Upper lobe of left lung (tissue), 6 donors: Measurements from ENCODE around the gene DPPA5. TPM values are rescaled to one million over a fixed set of nuclear protein-coding genes. Genes with fewer than 3 reads are reported as not detected.

Source experiments
- ATAC-seq, 2 donors: fragments of 200-7000 bp; cut with Tn5 transposase; one replicate each; pipeline ENCODE4 v1.9.1; 2022; ENCODE audit warnings: mild to moderate bottlenecking in 2 of 2, moderate library complexity in 2 of 2; ENCODE audit not compliant: low FRiP score in 2 of 2
- DNase-seq, 2 donors: peaks; one replicate each; pipeline ENCODE4 v3.0.0-alpha.2; 2019 to 2020
- H3K27ac ChIP-seq, 4 donors: fragments of 200-600 bp; sonication (generic); one replicate each; pipeline ENCODE4 v1.5.1; 2016 to 2019
- H3K27me3 ChIP-seq, 4 donors: fragments of 200-600 bp; sonication (generic); one replicate each; pipeline ENCODE4 v1.5.1; 2017 to 2019
- H3K36me3 ChIP-seq, 4 donors: fragments of 200-600 bp; sonication (generic); one replicate each; pipeline ENCODE4 v1.5.1; 2016 to 2019
- H3K4me1 ChIP-seq, 4 donors: fragments of 200-600 bp; sonication (generic); one replicate each; pipeline ENCODE4 v1.5.1; 2018 to 2019
- H3K4me3 ChIP-seq, 4 donors: fragments of 200-600 bp; sonication (generic); one replicate each; pipeline ENCODE4 v1.5.1; 2017 to 2019; ENCODE audit warnings: mild to moderate bottlenecking in 2 of 4, moderate library complexity in 1 of 4
- H3K9me3 ChIP-seq, 4 donors: fragments of 200-600 bp; sonication (generic); one replicate each; pipeline ENCODE4 v1.5.1; 2018 to 2019
- EP300 ChIP-seq, 4 donors: sonication (generic); formaldehyde crosslinking; IDR thresholded peaks; one replicate each; pipeline ENCODE4 v1.5.1; 2017; ENCODE audit warnings: antibody characterized with exemption in 4 of 4, control low read depth in 2 of 4
- POLR2A ChIP-seq, 4 donors: fragments of 450-650 bp; IDR thresholded peaks; one replicate each; pipeline ENCODE4 v1.5.1; 2016 to 2017; ENCODE audit warnings: antibody characterized with exemption in 4 of 4, mild to moderate bottlenecking in 2 of 4
- POLR2AphosphoS5 ChIP-seq, 2 donors: sonication (generic); formaldehyde crosslinking; IDR thresholded peaks; one replicate each; pipeline ENCODE4 v1.5.1; 2017; ENCODE audit warnings: antibody characterized with exemption in 2 of 2
- WGBS, 2 donors: methylation state at CpG; one replicate each; pipeline ENCODE4 v1.1.5; 2017 to 2018; 5-methylcytosine and 5-hydroxymethylcytosine counted together
- total RNA-seq, 6 donors: library from RNA; depleted of rRNA in 4 of 6; stranded (reverse); fragments of >200 nt in 4 of 6; gene quantifications; one replicate each; pipeline versions ENCODE4 v1.1.0 to v1.2.1, GENCODE V29; 2016 to 2021
- TF ChIP-seq, protein P1 (sequence below), 6 experiments: fragments of 450-650 bp in 4 of 6; fragments of 200-600 bp in 2 of 6; sonication (generic) in 2 of 6; IDR thresholded peaks; one replicate each; pipeline ENCODE4 v1.5.1; 2016 to 2019; ENCODE audit warnings: antibody characterized with exemption in 6 of 6
- donor health status: DM: no; HTN: no; CAD: no; lungs with moderate emphysema.
- donor health status: DM: no; HTN: yes; CAD: no; lungs with severe emphysema.

The DPPA5 gene
- total RNA-seq, 6 donors from 2014 or later, result not detected

- no peaks in the 10 kb centered on the region for H3K36me3 ChIP-seq
Observed at GRCh38 chr6:73340048-73340447, 14.0 kb downstream of the DPPA5 start.

DNA sequence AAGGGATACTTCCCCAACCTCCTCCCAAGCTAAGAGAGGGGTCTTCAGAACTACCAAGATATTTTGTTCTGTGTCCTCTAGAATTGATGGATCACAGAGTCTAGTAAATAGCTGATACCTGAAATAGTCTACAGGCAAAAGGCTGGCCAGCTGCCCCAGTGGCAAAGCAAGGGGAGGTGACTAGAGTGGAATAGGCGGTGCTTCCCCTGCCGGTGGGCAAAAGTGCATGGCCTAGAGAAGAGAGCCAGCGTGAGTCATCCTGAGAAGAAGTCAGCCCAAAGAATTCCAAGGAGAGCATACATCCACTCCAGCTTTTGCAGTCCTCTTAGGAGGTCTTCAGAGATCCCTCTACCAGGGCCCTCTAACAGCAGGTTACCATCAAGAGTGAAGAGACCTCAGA is 14.7 kb downstream of the DPPA5 start:
- ATAC-seq (peak in 1 of 2 donors; percentile 53), DNase-seq (no peak)
- Histone ChIP-seq H3K27ac (no peak overlapping the region), H3K4me3 (no peak overlapping the region), H3K4me1 (no peaks in the 10 kb centered on the region), H3K27me3 (no peaks in the 10 kb centered on the region), H3K36me3 (no peaks in the 10 kb centered on the region), H3K9me3 (no peaks in the 10 kb centered on the region)
- WGBS, 2 donors, result 56 to 76% methylated on average over 3 of the region's 3 CpGs
- TF ChIP-seq, protein P1, sequence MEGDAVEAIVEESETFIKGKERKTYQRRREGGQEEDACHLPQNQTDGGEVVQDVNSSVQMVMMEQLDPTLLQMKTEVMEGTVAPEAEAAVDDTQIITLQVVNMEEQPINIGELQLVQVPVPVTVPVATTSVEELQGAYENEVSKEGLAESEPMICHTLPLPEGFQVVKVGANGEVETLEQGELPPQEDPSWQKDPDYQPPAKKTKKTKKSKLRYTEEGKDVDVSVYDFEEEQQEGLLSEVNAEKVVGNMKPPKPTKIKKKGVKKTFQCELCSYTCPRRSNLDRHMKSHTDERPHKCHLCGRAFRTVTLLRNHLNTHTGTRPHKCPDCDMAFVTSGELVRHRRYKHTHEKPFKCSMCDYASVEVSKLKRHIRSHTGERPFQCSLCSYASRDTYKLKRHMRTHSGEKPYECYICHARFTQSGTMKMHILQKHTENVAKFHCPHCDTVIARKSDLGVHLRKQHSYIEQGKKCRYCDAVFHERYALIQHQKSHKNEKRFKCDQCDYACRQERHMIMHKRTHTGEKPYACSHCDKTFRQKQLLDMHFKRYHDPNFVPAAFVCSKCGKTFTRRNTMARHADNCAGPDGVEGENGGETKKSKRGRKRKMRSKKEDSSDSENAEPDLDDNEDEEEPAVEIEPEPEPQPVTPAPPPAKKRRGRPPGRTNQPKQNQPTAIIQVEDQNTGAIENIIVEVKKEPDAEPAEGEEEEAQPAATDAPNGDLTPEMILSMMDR (IDR thresholded peaks at IDR 0.05), result no peak
- TF ChIP-seq EP300 (IDR thresholded peaks at IDR 0.05), result no peak
- TF ChIP-seq POLR2AphosphoS5 (IDR thresholded peaks at IDR 0.05), result no peak
- no peak for TF ChIP-seq POLR2A (IDR thresholded peaks at IDR 0.05)

More at GRCh38 chr6:73340048-73340447, 14.0 kb downstream of the DPPA5 start:
- no peak for DNase-seq
- TF ChIP-seq, protein P1 (IDR thresholded peaks at IDR 0.05), result no peak
- TF ChIP-seq EP300 (IDR thresholded peaks at IDR 0.05), result no peak
- TF ChIP-seq POLR2A (IDR thresholded peaks at IDR 0.05), result no peak
- Histone ChIP-seq H3K27ac (no peak overlapping the region), H3K4me3 (no peak overlapping the region), H3K9me3 (no peaks in the 10 kb centered on the region), H3K4me1 (no peaks in the 10 kb centered on the region), H3K27me3 (no peaks in the 10 kb centered on the region)
- WGBS, 2 donors, result 57 to 81% methylated on average over 2 of the region's 2 CpGs
- ATAC-seq, result no peak

GRCh38 chr6:73329201-73329600 is 24.9 kb downstream of the DPPA5 start:
- TF ChIP-seq POLR2A (IDR thresholded peaks at IDR 0.05) (no peak), POLR2AphosphoS5 (IDR thresholded peaks at IDR 0.05) (no peak), EP300 (IDR thresholded peaks at IDR 0.05) (no peak)
- TF ChIP-seq, protein P1 (IDR thresholded peaks at IDR 0.05), result no peak
- Histone ChIP-seq H3K4me3 (no peak overlapping the region), H3K4me1 (no peaks in the 10 kb centered on the region), H3K27me3 (no peaks in the 10 kb centered on the region), H3K36me3 (no peaks in the 10 kb centered on the region), H3K9me3 (no peaks in the 10 kb centered on the region), H3K27ac (no peak overlapping the region)
- ATAC-seq (no peak), DNase-seq (no peak)
- 54 to 64% methylated on average over 3 of the region's 3 CpGs for WGBS, 2 donors

DNA sequence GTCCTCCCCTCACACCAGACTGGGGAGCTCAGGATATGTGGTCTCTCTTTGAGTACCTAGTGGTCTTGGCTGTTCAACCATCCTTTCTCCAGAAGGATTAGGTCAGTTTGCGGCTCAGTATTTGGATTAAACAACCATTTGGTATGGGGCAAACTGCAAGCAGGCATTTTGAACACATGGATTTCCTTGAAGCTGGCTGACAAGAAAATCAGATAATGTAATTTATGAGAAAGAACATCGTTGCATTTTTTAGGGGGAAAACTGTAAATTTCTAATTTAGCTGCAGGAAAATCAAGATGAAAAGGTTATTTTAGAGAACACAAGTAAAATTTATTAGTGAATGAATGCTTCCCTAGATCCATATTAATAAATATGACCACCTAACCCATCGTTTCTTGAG is 25.3 kb downstream of the DPPA5 start:
- no peaks in the 10 kb centered on the region for H3K36me3 ChIP-seq
- 60 to 61% methylated on average over 3 of the region's 3 CpGs for WGBS, 2 donors
- TF ChIP-seq POLR2A (IDR thresholded peaks at IDR 0.05) (no peak), POLR2AphosphoS5 (IDR thresholded peaks at IDR 0.05) (no peak), EP300 (IDR thresholded peaks at IDR 0.05) (no peak)
- TF ChIP-seq, protein P1 (IDR thresholded peaks at IDR 0.05), result no peak
- H3K4me1 ChIP-seq, result no peaks in the 10 kb centered on the region
- H3K27me3 ChIP-seq, result no peaks in the 10 kb centered on the region
- H3K27ac ChIP-seq, result no peak overlapping the region
- no peaks in the 10 kb centered on the region for H3K9me3 ChIP-seq
- ATAC-seq (no peak), DNase-seq (no peak)
- H3K4me3 ChIP-seq, result no peak overlapping the region

DNA sequence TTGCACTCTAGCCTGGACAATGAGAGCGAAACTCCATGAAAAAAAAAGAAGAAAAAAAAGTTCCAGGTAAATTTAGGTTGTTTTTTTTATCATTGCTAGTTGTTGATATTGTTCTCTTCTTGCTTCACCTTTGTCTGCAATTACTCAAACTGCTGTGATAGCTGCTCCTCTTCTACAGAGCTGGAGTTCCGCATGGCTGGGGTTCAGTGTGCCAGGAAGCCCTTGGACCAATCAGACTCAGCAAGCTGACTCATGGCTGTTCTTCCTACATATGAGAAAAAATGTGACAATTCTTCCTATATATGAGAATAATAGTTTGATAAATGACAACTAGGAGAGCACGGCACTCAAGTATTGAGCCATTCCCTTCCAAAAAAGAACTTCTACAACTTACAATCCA is 28.4 kb downstream of the DPPA5 start:
- no peak for DNase-seq
- Histone ChIP-seq H3K36me3 (no peaks in the 10 kb centered on the region), H3K27me3 (no peaks in the 10 kb centered on the region), H3K4me1 (no peaks in the 10 kb centered on the region), H3K9me3 (no peaks in the 10 kb centered on the region), H3K4me3 (no peak overlapping the region), H3K27ac (no peak overlapping the region)
- ATAC-seq, result no peak
- 88 to 95% methylated on average over 3 of the region's 3 CpGs for WGBS, 2 donors
- TF ChIP-seq POLR2AphosphoS5 (IDR thresholded peaks at IDR 0.05), result no peak
- no peak for TF ChIP-seq EP300 (IDR thresholded peaks at IDR 0.05)
- TF ChIP-seq, protein P1 (IDR thresholded peaks at IDR 0.05), result no peak
- no peak for TF ChIP-seq POLR2A (IDR thresholded peaks at IDR 0.05)
